Measurements from ENCODE around the gene LEMD1. TPM values are rescaled to one million over a fixed set of nuclear protein-coding genes. Genes with fewer than 3 reads are reported as not detected.

The LEMD1 gene
- total RNA-seq, 1 experiment from 2014 or later = 26.3 TPM

GRCh38 chr1:205444931-205445645, 23.2 kb upstream of the LEMD1 start (continued):
- TF ChIP-seq STAT6 (CRISPR knock-in tag; conservative IDR thresholded peaks at IDR 0.05; ENCODE audit: low read depth) = no peak
- no peak for TF ChIP-seq TCF7 (CRISPR knock-in tag; IDR thresholded peaks at IDR 0.05; ENCODE audit: low read depth)
- TF ChIP-seq ZNF396 (CRISPR knock-in tag; IDR thresholded peaks at IDR 0.05; ENCODE audit: borderline replicate concordance) = no peak
- no peak for TF ChIP-seq FOXP1 (CRISPR knock-in tag; IDR thresholded peaks at IDR 0.05; ENCODE audit: borderline replicate concordance)
- no peak for TF ChIP-seq USF1 (CRISPR knock-in tag; IDR thresholded peaks at IDR 0.05)
- TF ChIP-seq HMGXB4 (CRISPR knock-in tag; IDR thresholded peaks at IDR 0.05) = 0 out of 2 replicates have a peak, but pooled peaks have one; percentile 12
- TF ChIP-seq CREB1 (CRISPR knock-in tag; IDR thresholded peaks at IDR 0.05) = no peak
- TF ChIP-seq PRDM15 (CRISPR knock-in tag; IDR thresholded peaks at IDR 0.05) = peak; percentile 44; the same call in 1 of the 2 replicates
- no peak for TF ChIP-seq NR1H2 (CRISPR knock-in tag; IDR thresholded peaks at IDR 0.05)
- 0 out of 2 replicates have a peak, but pooled peaks have one; percentile 29 for TF ChIP-seq E2F5 (CRISPR knock-in tag; IDR thresholded peaks at IDR 0.05)
- TF ChIP-seq AR (CRISPR knock-in tag; IDR thresholded peaks at IDR 0.05) = 0 out of 2 replicates have a peak, but pooled peaks have one; percentile 58
- TF ChIP-seq ZNF263 (CRISPR knock-in tag; IDR thresholded peaks at IDR 0.05; ENCODE audit: low read depth) = no peak
- TF ChIP-seq TEAD4 (CRISPR knock-in tag; IDR thresholded peaks at IDR 0.05) = no peak
- no peak for TF ChIP-seq PREB (CRISPR knock-in tag; IDR thresholded peaks at IDR 0.05; ENCODE audit: borderline replicate concordance)
- TF ChIP-seq TEAD1 (CRISPR knock-in tag; IDR thresholded peaks at IDR 0.05) = no peak
- TF ChIP-seq PRRX2 (CRISPR knock-in tag; IDR thresholded peaks at IDR 0.05) = no peak
- TF ChIP-seq NR3C1 (CRISPR knock-in tag; conservative IDR thresholded peaks at IDR 0.05; ENCODE audit: low read depth) = no peak
- no peak for TF ChIP-seq ZBTB21 (CRISPR knock-in tag; IDR thresholded peaks at IDR 0.05; ENCODE audit: borderline replicate concordance)
- no peak for TF ChIP-seq E2F4 (CRISPR knock-in tag; IDR thresholded peaks at IDR 0.05; ENCODE audit: borderline replicate concordance, low read depth)
- no peak for TF ChIP-seq RELA (CRISPR knock-in tag; IDR thresholded peaks at IDR 0.05; ENCODE audit: borderline replicate concordance)
- TF ChIP-seq JAZF1 (CRISPR knock-in tag; IDR thresholded peaks at IDR 0.05) = no peak
- no peak for TF ChIP-seq ZNF317 (CRISPR knock-in tag; IDR thresholded peaks at IDR 0.05; ENCODE audit: borderline replicate concordance, low read depth)
- TF ChIP-seq EMX1 (CRISPR knock-in tag; IDR thresholded peaks at IDR 0.05) = no peak
